ENCODE data around the gene SLC22A4. TPM values are rescaled to one million over a fixed set of nuclear protein-coding genes. Genes with fewer than 3 reads are reported as not detected.

Gene SLC22A4
- total RNA-seq, 1 donor = 2.9 TPM

- H3K4me1 ChIP-seq (ENCODE audit: insufficient read depth, low read length) = peaks cover 61% of the 10 kb centered on the region
- peaks cover 83% of the 10 kb centered on the region for H3K36me3 ChIP-seq (ENCODE audit: insufficient read depth, low read length)
- peak overlapping the region; percentile 98 for H3K27ac ChIP-seq (ENCODE audit: low read depth, low read length)
- H3K79me2 ChIP-seq (ENCODE audit: insufficient read depth, low read length) = peaks cover 59% of the 10 kb centered on the region
- no peaks in the 10 kb centered on the region for H3K9me3 ChIP-seq (ENCODE audit: low read depth, low read length)
- no peak overlapping the region for H3K4me3 ChIP-seq (ENCODE audit: insufficient read depth, low read length)
- H4K20me1 ChIP-seq (ENCODE audit: insufficient read depth, low read length) = peaks cover 73% of the 10 kb centered on the region
- H3K27me3 ChIP-seq (ENCODE audit: insufficient read depth, low read length) = no peaks in the 10 kb centered on the region
- TF ChIP-seq CTCF (IDR thresholded peaks at IDR 0.05; ENCODE audit: extremely low read depth, low read depth, low read length) = no peak
- peak overlapping the region; percentile 10 for H3K4me2 ChIP-seq (ENCODE audit: insufficient read depth, low read length)
- DNase-seq (ENCODE audit: insufficient read length, low spot score, missing footprints) = peak; percentile 19
- H2AFZ ChIP-seq (ENCODE audit: low read length) = no peak overlapping the region
Observed at GRCh38 chr5:132266031-132266835, 28.0 kb upstream of the SLC22A4 start.

GRCh38 chr5:132266836-132267160 lies 27.4 kb upstream of the SLC22A4 start:
- Histone ChIP-seq H3K27ac (ENCODE audit: low read depth, low read length) (peak overlapping the region; percentile 98), H3K79me2 (ENCODE audit: insufficient read depth, low read length) (peaks cover 54% of the 10 kb centered on the region), H3K9me3 (ENCODE audit: low read depth, low read length) (no peaks in the 10 kb centered on the region), H3K4me2 (ENCODE audit: insufficient read depth, low read length) (no peak overlapping the region), H2AFZ (ENCODE audit: low read length) (no peak overlapping the region), H4K20me1 (ENCODE audit: insufficient read depth, low read length) (peaks cover 67% of the 10 kb centered on the region), H3K36me3 (ENCODE audit: insufficient read depth, low read length) (peaks cover 82% of the 10 kb centered on the region), H3K4me3 (ENCODE audit: insufficient read depth, low read length) (no peak overlapping the region), H3K4me1 (ENCODE audit: insufficient read depth, low read length) (peaks cover 56% of the 10 kb centered on the region), H3K27me3 (ENCODE audit: insufficient read depth, low read length) (no peaks in the 10 kb centered on the region)
- TF ChIP-seq CTCF (IDR thresholded peaks at IDR 0.05; ENCODE audit: extremely low read depth, low read depth, low read length) = no peak
- DNase-seq (ENCODE audit: insufficient read length, low spot score, missing footprints) = peak; percentile 37

GRCh38 chr5:132267166-132267739 lies 26.9 kb upstream of the SLC22A4 start:
- H4K20me1 ChIP-seq (ENCODE audit: insufficient read depth, low read length) = peaks cover 65% of the 10 kb centered on the region
- no peak overlapping the region for H3K4me3 ChIP-seq (ENCODE audit: insufficient read depth, low read length)
- peaks cover 82% of the 10 kb centered on the region for H3K36me3 ChIP-seq (ENCODE audit: insufficient read depth, low read length)
- no peak for DNase-seq (ENCODE audit: insufficient read length, low spot score, missing footprints)
- H3K4me2 ChIP-seq (ENCODE audit: insufficient read depth, low read length) = no peak overlapping the region
- H2AFZ ChIP-seq (ENCODE audit: low read length) = no peak overlapping the region
- H3K4me1 ChIP-seq (ENCODE audit: insufficient read depth, low read length) = peaks cover 51% of the 10 kb centered on the region
- peaks cover 49% of the 10 kb centered on the region for H3K79me2 ChIP-seq (ENCODE audit: insufficient read depth, low read length)
- peak overlapping the region; percentile 98 for H3K27ac ChIP-seq (ENCODE audit: low read depth, low read length)
- TF ChIP-seq CTCF (IDR thresholded peaks at IDR 0.05; ENCODE audit: extremely low read depth, low read depth, low read length) = no peak
- no peaks in the 10 kb centered on the region for H3K27me3 ChIP-seq (ENCODE audit: insufficient read depth, low read length)
- H3K9me3 ChIP-seq (ENCODE audit: low read depth, low read length) = no peaks in the 10 kb centered on the region

Measured in osteoblast (primary cell).